ENCODE measurements around the gene DAG1. TPM values are rescaled to one million over a fixed set of nuclear protein-coding genes. Genes with fewer than 3 reads are reported as not detected.

DAG1 gene
- total RNA-seq (185 and 194 TPM in 2 replicates), polyA plus RNA-seq (104 and 107 TPM in 2 replicates)

- no peak for TF ChIP-seq CTCF (IDR thresholded peaks at IDR 0.05; ENCODE audit: low read depth, low read length)
- peak; percentile 98 for DNase-seq (ENCODE audit: low read depth in 1 of 2, low spot score in 1 of 2)
- H3K27ac ChIP-seq: peak within 1 kb of the TSS; percentile 100
- H3K27me3 ChIP-seq: no peaks in the 10 kb centered on the region
- H3K9me3 ChIP-seq (ENCODE audit: low read depth): no peaks in the 10 kb centered on the region
- H3K36me3 ChIP-seq: no peaks in the 10 kb centered on the region
- H3K4me3 ChIP-seq: peak within 1 kb of the TSS; percentile 77
- peaks cover 28% of the 10 kb centered on the region for H3K4me1 ChIP-seq (ENCODE audit: low read depth)
These were observed at the start of gene DAG1 for GRCh38 chr3:49469936-49470713. Gene DAG1 (plus strand): TSS chr3:49470267. CDS start chr3:49510535, 40,268 bp downstream.

GRCh38 chr3:49421890-49422378, 48.1 kb upstream of the DAG1 start:
- H3K27ac ChIP-seq: peak overlapping the region; percentile 92
- no peak for TF ChIP-seq CTCF (IDR thresholded peaks at IDR 0.05; ENCODE audit: low read depth, low read length)

GRCh38 chr3:49422379-49423248, 47.5 kb upstream of the DAG1 start, which contains the start of gene AMT:
Gene AMT (minus strand): TSS chr3:49422473. CDS start chr3:49422450, 23 bp downstream.
- Histone ChIP-seq H3K36me3 (no peaks in the 10 kb centered on the region), H3K4me3 (peak within 1 kb of the TSS; percentile 68), H3K27ac (peak within 1 kb of the TSS; percentile 92), H3K9me3 (ENCODE audit: low read depth) (no peaks in the 10 kb centered on the region), H3K27me3 (no peaks in the 10 kb centered on the region), H3K4me1 (ENCODE audit: low read depth) (peaks cover 7% of the 10 kb centered on the region)
- DNase-seq (ENCODE audit: low read depth in 1 of 2, low spot score in 1 of 2): peak; percentile 43 to 92
- TF ChIP-seq CTCF (IDR thresholded peaks at IDR 0.05; ENCODE audit: low read depth, low read length): no peak

More at GRCh38 chr3:49421890-49422378, 48.1 kb upstream of the DAG1 start:
- DNase-seq (ENCODE audit: low read depth in 1 of 2, low spot score in 1 of 2): no peak
- Histone ChIP-seq H3K27me3 (no peaks in the 10 kb centered on the region), H3K4me3 (peak overlapping the region; percentile 68), H3K36me3 (no peaks in the 10 kb centered on the region), H3K9me3 (ENCODE audit: low read depth) (no peaks in the 10 kb centered on the region), H3K4me1 (ENCODE audit: low read depth) (peaks cover 9% of the 10 kb centered on the region)

- H3K27ac ChIP-seq: no peak overlapping the region
- no peak overlapping the region for H3K4me3 ChIP-seq
- no peaks in the 10 kb centered on the region for H3K9me3 ChIP-seq (ENCODE audit: low read depth)
- H3K36me3 ChIP-seq: no peaks in the 10 kb centered on the region
- H3K27me3 ChIP-seq: no peaks in the 10 kb centered on the region
- H3K4me1 ChIP-seq (ENCODE audit: low read depth): peaks cover 4% of the 10 kb centered on the region
- no peak for DNase-seq (ENCODE audit: low read depth in 1 of 2, low spot score in 1 of 2)
- no peak for TF ChIP-seq CTCF (IDR thresholded peaks at IDR 0.05; ENCODE audit: low read depth, low read length)
These were observed 45.3 kb upstream of the DAG1 start for GRCh38 chr3:49424816-49425215.

GRCh38 chr3:49427586-49427985, 42.5 kb upstream of the DAG1 start:
- Histone ChIP-seq H3K36me3 (no peaks in the 10 kb centered on the region), H3K9me3 (ENCODE audit: low read depth) (no peaks in the 10 kb centered on the region), H3K27ac (no peak overlapping the region), H3K27me3 (no peaks in the 10 kb centered on the region), H3K4me1 (ENCODE audit: low read depth) (no peaks in the 10 kb centered on the region), H3K4me3 (no peak overlapping the region)
- no peak for TF ChIP-seq CTCF (IDR thresholded peaks at IDR 0.05; ENCODE audit: low read depth, low read length)
- DNase-seq (ENCODE audit: low read depth in 1 of 2, low spot score in 1 of 2): no peak

Data from cardiac muscle cell (in vitro differentiated cells and primary cell).